Measurements from ENCODE around the gene ATP6V0E2.

Gene ATP6V0E2

DNA sequence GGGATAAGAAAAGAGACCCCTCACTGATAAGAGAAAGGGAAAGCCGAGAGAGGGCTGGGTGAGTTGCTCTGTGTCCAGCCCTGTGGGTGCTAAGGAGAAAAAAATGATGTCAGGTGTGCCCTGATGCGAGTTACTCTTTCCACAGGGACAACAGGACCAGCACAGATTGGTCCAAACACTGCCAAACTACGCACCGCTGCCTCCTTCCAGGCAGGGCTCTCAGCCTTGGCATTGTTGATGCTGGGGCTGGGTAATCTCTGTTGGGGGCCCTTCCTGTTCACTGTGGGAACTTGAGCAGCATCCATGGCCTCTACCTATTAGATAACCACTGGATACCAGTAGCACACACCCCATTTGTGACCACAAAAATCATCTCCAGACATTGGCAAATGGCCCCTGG, 10.3 kb upstream of the ATP6V0E2 start:
- Histone ChIP-seq H3K27me3 (ENCODE audit: control insufficient read depth, low read length) (no peaks in the 10 kb centered on the region), H3K36me3 (ENCODE audit: control insufficient read depth, low read length) (no peaks in the 10 kb centered on the region), H3K4me2 (ENCODE audit: low read length) (no peak overlapping the region), H3K79me2 (ENCODE audit: control insufficient read depth, low read length) (no peaks in the 10 kb centered on the region), H3K9me2 (replicated peaks; ENCODE audit: control insufficient read depth, low read length) (no peaks in the 10 kb centered on the region), H3K9me3 (ENCODE audit: control insufficient read depth, insufficient read depth, low read length) (no peaks in the 10 kb centered on the region), H3F3A (ENCODE audit: control insufficient read depth, insufficient read depth) (no peaks in the 10 kb centered on the region), H4K20me1 (ENCODE audit: control insufficient read depth, insufficient read depth, low read depth, low read length) (no peaks in the 10 kb centered on the region), H3K27ac (ENCODE audit: low read depth, low read length) (no peak overlapping the region), H3K4me3 (ENCODE audit: low read length) (no peak overlapping the region), H3K4me1 (ENCODE audit: control insufficient read depth, low read length) (peaks cover 5% of the 10 kb centered on the region; the same call in 1 of the 2 replicates)
- TF ChIP-seq, protein P1, sequence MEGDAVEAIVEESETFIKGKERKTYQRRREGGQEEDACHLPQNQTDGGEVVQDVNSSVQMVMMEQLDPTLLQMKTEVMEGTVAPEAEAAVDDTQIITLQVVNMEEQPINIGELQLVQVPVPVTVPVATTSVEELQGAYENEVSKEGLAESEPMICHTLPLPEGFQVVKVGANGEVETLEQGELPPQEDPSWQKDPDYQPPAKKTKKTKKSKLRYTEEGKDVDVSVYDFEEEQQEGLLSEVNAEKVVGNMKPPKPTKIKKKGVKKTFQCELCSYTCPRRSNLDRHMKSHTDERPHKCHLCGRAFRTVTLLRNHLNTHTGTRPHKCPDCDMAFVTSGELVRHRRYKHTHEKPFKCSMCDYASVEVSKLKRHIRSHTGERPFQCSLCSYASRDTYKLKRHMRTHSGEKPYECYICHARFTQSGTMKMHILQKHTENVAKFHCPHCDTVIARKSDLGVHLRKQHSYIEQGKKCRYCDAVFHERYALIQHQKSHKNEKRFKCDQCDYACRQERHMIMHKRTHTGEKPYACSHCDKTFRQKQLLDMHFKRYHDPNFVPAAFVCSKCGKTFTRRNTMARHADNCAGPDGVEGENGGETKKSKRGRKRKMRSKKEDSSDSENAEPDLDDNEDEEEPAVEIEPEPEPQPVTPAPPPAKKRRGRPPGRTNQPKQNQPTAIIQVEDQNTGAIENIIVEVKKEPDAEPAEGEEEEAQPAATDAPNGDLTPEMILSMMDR (IDR thresholded peaks at IDR 0.05; ENCODE audit: low read depth, low read length, poor library complexity, severe bottlenecking), result no peak
- no peak for TF ChIP-seq EZH2phosphoT487 (IDR thresholded peaks at IDR 0.05; ENCODE audit: borderline replicate concordance, low read length)

DNA sequence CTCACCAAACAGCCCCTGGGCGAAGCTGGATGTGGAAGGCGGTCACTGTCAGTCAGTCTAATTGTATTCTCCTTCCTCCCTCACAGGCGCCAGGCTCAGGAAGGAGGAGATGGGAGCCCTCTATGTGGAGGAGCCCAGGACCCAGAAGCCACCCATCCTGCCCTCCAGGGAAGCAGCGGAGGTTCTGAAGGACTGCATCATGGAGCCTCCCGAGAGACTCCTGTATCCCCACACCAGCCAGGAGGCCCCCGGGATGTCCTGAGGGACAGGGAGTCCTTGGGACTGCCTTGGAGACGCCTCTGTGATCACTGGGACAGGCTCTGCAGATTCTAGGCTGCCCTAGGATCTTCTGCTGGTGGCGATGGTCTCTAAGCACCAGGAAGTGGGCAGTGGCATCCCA, 9.7 kb upstream of the ATP6V0E2 start:
- no peaks in the 10 kb centered on the region for H4K20me1 ChIP-seq (ENCODE audit: control insufficient read depth, insufficient read depth, low read depth, low read length)
- no peaks in the 10 kb centered on the region for H3F3A ChIP-seq (ENCODE audit: control insufficient read depth, insufficient read depth)
- H3K4me3 ChIP-seq (ENCODE audit: low read length), result no peak overlapping the region
- no peaks in the 10 kb centered on the region for H3K27me3 ChIP-seq (ENCODE audit: control insufficient read depth, low read length)
- H3K4me1 ChIP-seq (ENCODE audit: control insufficient read depth, low read length), result peaks cover 7% of the 10 kb centered on the region; the same call in 1 of the 2 replicates
- no peak for TF ChIP-seq EZH2phosphoT487 (IDR thresholded peaks at IDR 0.05; ENCODE audit: borderline replicate concordance, low read length)
- TF ChIP-seq, protein P1 (IDR thresholded peaks at IDR 0.05; ENCODE audit: low read depth, low read length, poor library complexity, severe bottlenecking), result no peak
- no peaks in the 10 kb centered on the region for H3K36me3 ChIP-seq (ENCODE audit: control insufficient read depth, low read length)
- no peaks in the 10 kb centered on the region for H3K9me2 ChIP-seq (replicated peaks; ENCODE audit: control insufficient read depth, low read length)
- no peaks in the 10 kb centered on the region for H3K9me3 ChIP-seq (ENCODE audit: control insufficient read depth, insufficient read depth, low read length)
- no peak overlapping the region for H3K4me2 ChIP-seq (ENCODE audit: low read length)
- H3K79me2 ChIP-seq (ENCODE audit: control insufficient read depth, low read length), result no peaks in the 10 kb centered on the region
- no peak overlapping the region for H3K27ac ChIP-seq (ENCODE audit: low read depth, low read length)

- TF ChIP-seq, protein P1 (IDR thresholded peaks at IDR 0.05; ENCODE audit: low read depth, low read length, poor library complexity, severe bottlenecking), result no peak
- TF ChIP-seq EZH2phosphoT487 (IDR thresholded peaks at IDR 0.05; ENCODE audit: borderline replicate concordance, low read length), result no peak
- no peaks in the 10 kb centered on the region for H4K20me1 ChIP-seq (ENCODE audit: control insufficient read depth, insufficient read depth, low read depth, low read length)
- no peaks in the 10 kb centered on the region for H3K79me2 ChIP-seq (ENCODE audit: control insufficient read depth, low read length)
- no peaks in the 10 kb centered on the region for H3K27me3 ChIP-seq (ENCODE audit: control insufficient read depth, low read length)
- no peaks in the 10 kb centered on the region for H3K9me2 ChIP-seq (replicated peaks; ENCODE audit: control insufficient read depth, low read length)
- H3K27ac ChIP-seq (ENCODE audit: low read depth, low read length), result no peak overlapping the region
- H3K9me3 ChIP-seq (ENCODE audit: control insufficient read depth, insufficient read depth, low read length), result no peaks in the 10 kb centered on the region
- H3K4me1 ChIP-seq (ENCODE audit: control insufficient read depth, low read length), result peaks cover 7% of the 10 kb centered on the region; the same call in 1 of the 2 replicates
- no peak overlapping the region for H3K4me3 ChIP-seq (ENCODE audit: low read length)
- no peaks in the 10 kb centered on the region for H3F3A ChIP-seq (ENCODE audit: control insufficient read depth, insufficient read depth)
- no peak overlapping the region for H3K4me2 ChIP-seq (ENCODE audit: low read length)
- no peaks in the 10 kb centered on the region; the same call in 1 of the 2 replicates for H3K36me3 ChIP-seq (ENCODE audit: control insufficient read depth, low read length)
Measured at GRCh38 chr7:149864751-149865150, 9.0 kb upstream of the ATP6V0E2 start.

Data from DOHH2 (cell line).